HL-60 (cell line): ENCODE measurements around the gene BMERB1.
"Not testable (repeated sequence)": the region's sequence is repeated elsewhere in the genome, so short reads cannot be mapped to it uniquely, and the experiment has no call there.

Experiments used
- DNase-seq, 2 experiments: peaks; one replicate each; pipeline ENCODE4 v3.0.0-alpha.2; 2010 to 2020; ENCODE audit warnings: low read depth in 1 of 2, low spot score in 1 of 2
- H3K27ac ChIP-seq: fragments of 250-450 bp; sonication (Bioruptor Pico); replicated peaks from 2 replicates; pipeline ENCODE4 v1.5.1; 2020; ENCODE audit warnings: mild to moderate bottlenecking, moderate library complexity
- H3K27me3 ChIP-seq: fragments of 250-450 bp; sonication (Bioruptor Pico); 2 replicates; pipeline ENCODE4 v1.5.1; 2021; ENCODE audit warnings: mild to moderate bottlenecking, moderate library complexity; ENCODE audit not compliant: insufficient read depth, poor library complexity, severe bottlenecking
- H3K4me3 ChIP-seq: replicated peaks from 2 replicates; pipeline ENCODE4 v1.5.1; 2011; ENCODE audit warnings: mild to moderate bottlenecking, control low read depth, low read length; ENCODE audit not compliant: insufficient read depth
- CTCF ChIP-seq: IDR thresholded peaks from one replicate; pipeline ENCODE4 v1.5.1; 2011; ENCODE audit warnings: low read length, control low read depth, inconsistent platforms; ENCODE audit not compliant: insufficient read depth
- GABPA ChIP-seq: IDR thresholded peaks from 2 replicates; pipeline ENCODE4 v1.6.1; 2012; ENCODE audit warnings: low read depth
- POLR2AphosphoS5 ChIP-seq: IDR thresholded peaks from 2 replicates; pipeline ENCODE4 v1.6.1; 2012; ENCODE audit warnings: low read depth
- REST ChIP-seq: IDR thresholded peaks from 2 replicates; pipeline ENCODE4 v1.6.1; 2012; ENCODE audit warnings: low read depth; ENCODE audit not compliant: insufficient replicate concordance
- SPI1 ChIP-seq: IDR thresholded peaks from 2 replicates; pipeline ENCODE4 v1.6.1; 2012; ENCODE audit warnings: low read depth, mild to moderate bottlenecking, borderline replicate concordance

BMERB1 gene

GRCh38 chr16:15415511-15415985 is 18.8 kb upstream of the BMERB1 start:
- TF ChIP-seq REST (no peak), GABPA (no peak), POLR2AphosphoS5 (no peak), SPI1 (no peak), CTCF (no peak)
- no peak for DNase-seq
- H3K27ac ChIP-seq = no peak overlapping the region
- peaks cover 3% of the 10 kb centered on the region for H3K27me3 ChIP-seq
- no peak overlapping the region for H3K4me3 ChIP-seq

GRCh38 chr16:15417197-15417596 is 17.2 kb upstream of the BMERB1 start:
- Histone ChIP-seq H3K27me3 (peaks cover 3% of the 10 kb centered on the region), H3K27ac (no peak overlapping the region), H3K4me3 (no peak overlapping the region)
- TF ChIP-seq GABPA (no peak), REST (no peak), CTCF (no peak), SPI1 (no peak), POLR2AphosphoS5 (no peak)
- DNase-seq = no peak

- Histone ChIP-seq H3K27me3 (peaks cover 3% of the 10 kb centered on the region), H3K27ac (no peak overlapping the region), H3K4me3 (no peak overlapping the region)
- no peak for DNase-seq
- TF ChIP-seq GABPA (no peak), POLR2AphosphoS5 (no peak), CTCF (no peak), SPI1 (no peak), REST (no peak)
Observed at GRCh38 chr16:15418206-15418605, 16.2 kb upstream of the BMERB1 start.

GRCh38 chr16:15421696-15422095 is 12.7 kb upstream of the BMERB1 start:
- not testable (repeated sequence) for H3K27me3 ChIP-seq, H3K27ac ChIP-seq, H3K4me3 ChIP-seq, DNase-seq
